ENCODE results near the gene METAP1.
"Not testable (repeated sequence)": the region's sequence is repeated elsewhere in the genome, so short reads cannot be mapped to it uniquely, and the experiment has no call there.

METAP1 gene

GRCh38 chr4:98998551-98998950 lies 3.0 kb downstream of the METAP1 start:
- DNase-seq: no peak

GRCh38 chr4:99002279-99002678 lies 6.8 kb downstream of the METAP1 start:
- DNase-seq: no peak

GRCh38 chr4:99008051-99008450 lies 12.5 kb downstream of the METAP1 start:
- no peak for DNase-seq

DNA sequence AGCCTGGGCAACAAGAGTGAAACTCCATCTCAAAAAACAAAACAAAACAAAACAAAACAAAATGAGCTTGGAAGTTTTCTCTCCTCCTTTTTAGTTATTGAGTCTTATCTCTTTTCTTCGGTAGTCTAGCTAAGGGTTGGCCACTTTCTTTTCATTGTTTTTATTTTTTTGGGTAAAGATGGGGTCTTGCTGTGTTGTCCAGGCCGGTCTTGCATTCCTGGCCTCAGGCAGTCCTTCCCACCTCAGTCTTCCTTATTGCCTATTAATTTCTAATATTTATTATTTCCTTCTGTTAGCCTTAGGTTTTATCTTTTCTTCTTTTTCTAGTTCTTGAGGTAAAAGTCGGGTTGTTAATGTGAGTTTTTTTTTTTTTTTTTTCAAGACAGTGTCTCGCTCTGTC lies 16.4 kb downstream of the METAP1 start:
- DNase-seq: no peak

GRCh38 chr4:99013402-99013843 lies 17.9 kb downstream of the METAP1 start:
- no peak for DNase-seq

- DNase-seq: no peak
These were observed 18.5 kb downstream of the METAP1 start for GRCh38 chr4:99013884-99014523.

DNA sequence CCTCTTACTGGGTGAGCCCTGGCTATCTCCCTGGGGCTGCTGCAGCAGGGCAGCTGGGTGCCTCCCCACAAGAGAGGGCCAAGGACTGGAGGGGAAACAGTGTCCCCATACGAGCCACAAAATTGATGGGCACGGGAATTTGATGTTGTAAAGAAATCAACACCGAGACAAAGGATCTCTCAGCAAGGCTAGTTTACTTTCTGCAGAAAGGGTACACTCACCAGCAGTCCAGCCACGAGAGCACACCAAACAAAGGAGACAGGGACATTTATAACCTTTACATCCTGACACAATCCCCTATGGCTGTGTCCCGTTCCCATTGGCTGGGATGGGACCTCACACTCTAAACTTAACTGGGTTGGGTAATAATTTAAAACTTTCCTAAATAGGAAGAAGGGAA lies 25.9 kb downstream of the METAP1 start:
- no peak for DNase-seq

GRCh38 chr4:99022566-99022965 lies 27.0 kb downstream of the METAP1 start:
- DNase-seq: no peak

DNA sequence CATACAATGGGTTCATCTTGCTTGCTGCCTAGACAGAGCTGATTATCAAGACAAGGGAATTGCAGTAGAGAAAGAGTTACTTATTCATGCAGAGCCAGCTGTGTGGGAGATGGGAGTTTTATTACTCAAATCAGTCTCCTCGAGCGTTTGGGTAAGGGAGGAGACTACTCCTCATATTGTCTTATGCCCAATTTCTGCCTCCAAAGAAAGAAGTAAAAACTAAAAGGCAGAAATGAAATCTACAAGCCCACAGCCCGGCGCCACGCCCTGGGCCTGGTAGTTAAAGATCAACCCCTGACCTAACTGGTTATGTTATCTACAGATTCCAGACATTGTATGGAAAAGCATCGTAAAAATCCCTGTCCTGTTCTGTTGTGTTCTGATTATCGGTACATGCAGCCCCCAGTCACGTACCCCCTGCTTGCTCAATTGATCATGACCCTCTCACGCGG lies 28.3 kb downstream of the METAP1 start:
- not testable (repeated sequence) for DNase-seq

DNA sequence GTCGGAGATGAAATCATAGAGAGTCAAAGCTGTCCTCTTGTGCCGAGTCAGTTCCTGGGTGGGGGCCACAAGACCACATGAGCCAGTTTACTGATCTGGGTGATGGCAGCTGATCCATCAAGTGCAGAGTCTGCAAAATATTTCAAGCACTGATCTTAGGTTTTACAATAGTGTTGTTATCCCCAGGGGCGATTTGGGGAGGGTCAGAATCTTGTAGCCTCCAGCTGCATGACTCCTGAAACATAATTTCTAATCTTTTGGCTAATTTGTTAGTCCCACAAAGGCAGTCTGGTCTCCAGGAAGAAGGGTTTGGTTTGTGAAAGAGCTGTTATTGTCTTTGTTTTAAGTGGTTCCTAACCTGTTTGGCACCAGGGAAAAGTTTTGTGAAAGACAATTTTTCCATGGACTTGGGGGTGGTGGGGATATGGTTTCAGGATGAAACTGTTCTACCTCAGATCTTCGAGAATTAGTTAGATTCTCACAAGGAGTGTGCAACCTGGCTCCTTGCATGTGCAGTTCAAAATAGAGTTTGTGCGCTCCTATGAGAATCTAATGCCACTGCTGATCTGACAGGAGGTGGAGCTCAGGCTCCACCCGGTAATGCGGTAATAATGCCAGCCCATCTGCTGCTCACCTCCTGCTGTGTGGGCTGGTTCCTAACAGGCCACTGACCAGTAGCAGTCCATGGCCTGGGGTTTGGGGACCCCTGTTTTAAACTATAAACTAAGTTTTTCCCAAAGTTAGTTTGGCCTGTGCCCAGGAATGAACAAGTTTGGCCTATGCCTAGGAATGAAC lies 29.2 kb downstream of the METAP1 start:
- DNase-seq: no peak

DNA sequence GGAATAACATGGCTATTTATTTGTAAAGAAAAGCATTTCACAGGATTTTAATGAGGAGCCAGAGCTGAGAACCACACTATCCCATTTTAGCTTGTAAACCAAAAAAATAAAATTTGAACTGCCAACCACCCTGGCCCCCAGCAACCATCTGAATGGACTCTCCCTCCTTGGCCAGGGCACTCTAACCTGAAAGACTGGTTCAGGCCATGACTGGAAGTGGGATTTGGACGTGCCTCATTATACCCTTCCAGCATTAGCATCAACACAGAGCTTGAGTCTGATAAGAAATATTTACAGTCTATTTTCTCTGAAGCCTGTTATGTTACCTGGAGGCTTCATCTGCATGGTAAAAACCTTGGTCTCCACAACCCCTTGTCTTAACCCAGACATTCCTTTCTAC lies 30.0 kb downstream of the METAP1 start:
- no peak for DNase-seq

DNA sequence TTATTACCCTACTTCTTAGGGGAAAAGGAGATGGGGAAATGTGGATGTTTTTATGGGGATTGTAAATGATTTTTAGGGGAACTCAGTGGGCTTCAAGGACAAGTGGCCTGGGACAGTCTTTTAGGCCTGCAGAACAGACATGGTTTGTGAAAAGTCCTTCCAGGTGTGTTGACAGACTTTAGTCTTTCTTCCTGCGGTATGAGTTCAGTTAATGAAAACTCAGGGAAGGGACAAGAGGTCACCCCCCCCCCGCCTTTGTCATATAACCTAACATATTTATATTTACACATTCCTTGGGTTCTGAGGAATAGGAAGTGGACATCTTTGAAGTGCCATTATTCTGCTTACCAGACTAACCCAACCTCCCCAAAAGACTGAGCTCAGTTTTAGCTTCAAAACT lies 31.8 kb downstream of the METAP1 start:
- DNase-seq: no peak

DNA sequence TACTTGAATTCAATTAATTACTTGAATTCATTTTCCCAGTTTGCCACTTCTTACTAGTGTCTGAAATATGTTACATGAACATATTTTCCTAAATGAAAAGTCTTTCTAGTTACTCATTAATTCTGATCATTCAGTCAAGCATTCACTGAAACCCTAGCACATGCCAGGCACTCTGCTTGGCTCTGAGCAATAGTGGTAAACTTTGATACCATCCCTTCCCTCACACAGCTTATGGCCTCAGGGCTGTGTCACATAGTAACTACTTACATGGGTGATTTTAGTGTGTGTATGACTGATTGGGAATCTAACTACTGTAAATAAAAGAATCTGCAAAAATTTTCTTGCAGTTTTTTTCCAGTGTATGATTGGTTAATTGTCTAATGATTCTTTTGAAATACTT lies 32.7 kb downstream of the METAP1 start:
- DNase-seq: no peak

- no peak for DNase-seq
These were observed 33.7 kb downstream of the METAP1 start for GRCh38 chr4:99029018-99029735.

DNA sequence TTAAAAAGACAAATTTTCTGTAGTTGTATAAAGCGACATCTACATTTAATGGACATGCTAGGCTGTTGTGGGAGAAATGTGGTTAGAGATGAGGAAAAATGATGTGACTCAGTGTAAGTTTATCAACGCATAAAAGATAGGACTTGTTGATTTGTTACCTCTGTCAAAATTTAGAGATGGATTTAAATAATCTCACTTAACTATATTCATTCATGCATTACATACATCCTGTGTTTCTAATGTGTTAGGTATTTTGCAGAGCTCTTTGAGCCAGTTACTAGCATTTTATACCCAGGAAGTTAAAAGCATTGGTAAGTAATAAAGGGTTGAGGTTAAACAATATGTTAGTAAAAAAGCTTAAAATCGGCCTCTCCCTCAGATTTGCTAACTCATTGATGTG lies 34.3 kb downstream of the METAP1 start:
- no peak for DNase-seq

- no peak for DNase-seq
These were observed 38.4 kb downstream of the METAP1 start for GRCh38 chr4:99033956-99034355.

GRCh38 chr4:99038213-99038612 lies 42.7 kb downstream of the METAP1 start:
- DNase-seq: no peak

DNA sequence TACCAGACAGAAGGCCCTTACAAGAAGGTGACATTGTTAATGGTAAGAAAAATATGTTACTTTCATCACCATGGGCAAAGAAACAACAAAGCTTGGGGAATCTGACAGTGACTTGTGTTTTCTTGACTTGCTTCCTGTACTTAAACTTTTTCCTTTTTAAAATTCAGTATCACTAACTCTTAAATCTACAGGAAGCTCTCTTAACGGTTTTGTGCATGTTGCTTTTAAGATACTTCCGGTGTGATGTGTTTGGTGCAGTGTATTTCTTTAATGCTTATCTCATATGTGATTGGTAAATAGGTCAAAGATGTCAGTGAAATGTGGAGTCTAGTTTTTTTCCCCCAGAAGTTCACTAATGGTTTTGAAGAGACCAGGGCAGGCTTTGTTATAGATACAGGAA lies 47.8 kb downstream of the METAP1 start:
- DNase-seq: peak in 1 of 5 donors; percentile 75

- DNase-seq: no peak
These were observed 52.2 kb downstream of the METAP1 start for GRCh38 chr4:99047710-99048109.

DNA sequence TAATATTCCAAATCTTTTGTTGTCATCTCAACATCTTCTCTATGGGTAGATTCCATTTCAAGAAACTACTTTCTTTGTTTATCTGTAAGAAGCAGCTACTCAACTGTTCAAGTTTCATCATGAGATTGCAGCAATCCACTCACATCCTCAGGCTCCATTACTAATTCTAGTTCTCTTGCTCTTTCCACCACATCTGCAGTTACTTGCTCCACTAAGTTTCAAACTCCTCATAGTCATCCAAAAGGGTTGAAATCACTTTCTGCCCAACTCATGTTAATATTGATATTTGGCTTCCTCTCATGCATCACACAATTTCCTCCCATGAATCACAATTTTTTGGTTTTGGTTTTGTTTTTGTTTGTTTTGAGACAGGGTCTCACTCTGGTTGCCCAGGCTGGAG lies 57.4 kb downstream of the METAP1 start:
- DNase-seq: peak in 1 of 5 donors; percentile 70

GRCh38 chr4:99054428-99054994 lies 59.0 kb downstream of the METAP1 start:
- peak in 1 of 5 donors; percentile 41 for DNase-seq

GRCh38 chr4:99058228-99058627 lies 62.7 kb downstream of the METAP1 start:
- DNase-seq: no peak

DNA sequence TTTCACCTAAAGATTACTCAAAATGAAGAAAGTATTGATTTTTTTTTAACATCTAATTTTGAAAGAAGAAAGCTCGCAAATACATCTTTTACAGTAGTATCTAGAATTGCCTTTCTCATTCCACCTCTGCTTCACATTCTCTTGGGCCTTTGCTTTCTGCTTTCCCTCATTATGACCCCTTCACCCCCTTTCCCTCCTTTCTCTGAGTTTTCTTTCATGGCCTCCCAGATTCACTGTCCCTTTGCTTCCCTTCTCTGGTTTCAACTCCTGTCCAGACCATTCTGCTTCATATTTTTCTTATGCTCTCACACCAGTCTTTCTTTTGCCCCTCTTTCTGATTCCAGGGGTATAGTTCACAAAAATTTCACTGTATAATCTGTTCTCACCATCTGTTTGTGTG lies 64.0 kb downstream of the METAP1 start:
- DNase-seq: no peak
